Astrocyte (in vitro differentiated cells and primary cell): Measurements from ENCODE around the gene ITFG1. TPM values are rescaled to one million over a fixed set of nuclear protein-coding genes. Genes with fewer than 3 reads are reported as not detected.

Experiments
- DNase-seq: peaks from one replicate; pipeline ENCODE4 v3.0.0-alpha.2; 2010; ENCODE audit warnings: low read depth
- FAIRE-seq: peaks from 2 replicates; lab custom pipeline; 2011; peaks lifted over from hg19 to GRCh38; lab: Jason Lieb, UNC
- H2AFZ ChIP-seq: 2 replicates; pipeline ENCODE4 v1.6.0; 2012; ENCODE audit warnings: low read depth, low read length, inconsistent platforms
- H3K27ac ChIP-seq: 2 replicates; pipeline ENCODE4 v1.5.1; 2011; ENCODE audit warnings: low read depth, low read length, inconsistent platforms
- H3K27me3 ChIP-seq: 2 replicates; pipeline ENCODE4 v1.6.0; 2011; ENCODE audit warnings: low read length, inconsistent platforms; ENCODE audit not compliant: insufficient read depth
- H3K36me3 ChIP-seq: 2 replicates; pipeline ENCODE4 v1.5.1; 2011; ENCODE audit warnings: low read length, inconsistent platforms; ENCODE audit not compliant: insufficient read depth
- H3K4me1 ChIP-seq: 2 replicates; pipeline ENCODE4 v1.5.1; 2011; ENCODE audit warnings: low read length, inconsistent platforms; ENCODE audit not compliant: insufficient read depth
- H3K4me2 ChIP-seq: 2 replicates; pipeline ENCODE4 v1.6.0; 2012; ENCODE audit warnings: low read length, inconsistent platforms
- H3K4me3 ChIP-seq: 2 replicates; pipeline ENCODE4 v1.5.1; 2011; ENCODE audit warnings: low read depth, mild to moderate bottlenecking, low read length, inconsistent platforms; ENCODE audit not compliant: insufficient read depth
- H3K79me2 ChIP-seq: 2 replicates; pipeline ENCODE4 v1.6.0; 2012; ENCODE audit warnings: mild to moderate bottlenecking, low read length, inconsistent platforms; ENCODE audit not compliant: insufficient read depth
- H3K9ac ChIP-seq: 2 replicates; pipeline ENCODE4 v1.6.0; 2012; ENCODE audit warnings: mild to moderate bottlenecking, low read length, inconsistent platforms
- H3K9me3 ChIP-seq: 2 replicates; pipeline ENCODE4 v1.5.1; 2012; ENCODE audit warnings: low read depth, mild to moderate bottlenecking, low read length, inconsistent platforms; ENCODE audit not compliant: insufficient read depth
- H4K20me1 ChIP-seq: 2 replicates; pipeline ENCODE4 v1.6.0; 2012; ENCODE audit warnings: low read length, inconsistent platforms; ENCODE audit not compliant: insufficient read depth
- H3K27ac Mint-ChIP-seq: one replicate; pipeline ENCODE4 v1.8.0; 2021; ENCODE audit warnings: mild to moderate bottlenecking, mixed read lengths; ENCODE audit not compliant: unreplicated experiment
- H3K27me3 Mint-ChIP-seq: one replicate; pipeline ENCODE4 v1.8.0; 2021; ENCODE audit warnings: low read depth, mixed read lengths; ENCODE audit not compliant: unreplicated experiment
- H3K36me3 Mint-ChIP-seq: one replicate; pipeline ENCODE4 v1.8.0; 2021; ENCODE audit warnings: low read depth, mixed read lengths; ENCODE audit not compliant: unreplicated experiment
- H3K4me1 Mint-ChIP-seq: one replicate; pipeline ENCODE4 v1.8.0; 2021; ENCODE audit warnings: low read depth, mixed read lengths; ENCODE audit not compliant: unreplicated experiment
- H3K4me3 Mint-ChIP-seq: one replicate; pipeline ENCODE4 v1.8.0; 2021; ENCODE audit warnings: mild to moderate bottlenecking, moderate library complexity, mixed read lengths; ENCODE audit not compliant: unreplicated experiment
- H3K9me3 Mint-ChIP-seq: one replicate; pipeline ENCODE4 v1.8.0; 2021; ENCODE audit warnings: mild to moderate bottlenecking, mixed read lengths; ENCODE audit not compliant: unreplicated experiment
- CTCF ChIP-seq: IDR thresholded peaks from 2 replicates; pipeline ENCODE4 v1.5.1; 2011; ENCODE audit warnings: low read depth, mild to moderate bottlenecking, inconsistent platforms, low read length, moderate library complexity; ENCODE audit not compliant: insufficient read depth
- EZH2 ChIP-seq: IDR thresholded peaks from 2 replicates; pipeline ENCODE4 v1.6.1; 2012; ENCODE audit warnings: mild to moderate bottlenecking, low read length, inconsistent platforms; ENCODE audit not compliant: insufficient read depth
- total RNA-seq: library from RNA; stranded (reverse); gene quantifications from 2 replicates; pipeline ENCODE4 v1.2.1, GENCODE V29; 2021

The ITFG1 gene
- total RNA-seq, 1 donor from 2014 or later, result 52.7 TPM

- H3K4me1 Mint-ChIP-seq, result no peaks in the 10 kb centered on the region
- H3K27ac Mint-ChIP-seq, result no peak overlapping the region
- H3K4me3 Mint-ChIP-seq, result no peak overlapping the region
- FAIRE-seq (no peak), DNase-seq (no peak)
- no peak overlapping the region for H3K9ac ChIP-seq
- H3K4me2 ChIP-seq, result no peak overlapping the region
- peaks cover 2% of the 10 kb centered on the region for H3K36me3 Mint-ChIP-seq
- no peak overlapping the region for H2AFZ ChIP-seq
- H3K9me3 Mint-ChIP-seq, result no peaks in the 10 kb centered on the region
- TF ChIP-seq EZH2, result no peak
- TF ChIP-seq CTCF, result no peak
- H3K27me3 Mint-ChIP-seq, result no peaks in the 10 kb centered on the region
- no peaks in the 10 kb centered on the region for H3K4me1 ChIP-seq
- H3K27ac ChIP-seq, result no peak overlapping the region
- no peaks in the 10 kb centered on the region for H4K20me1 ChIP-seq
- no peak overlapping the region for H3K4me3 ChIP-seq
- H3K36me3 ChIP-seq, result no peaks in the 10 kb centered on the region
- H3K9me3 ChIP-seq, result no peaks in the 10 kb centered on the region
- H3K27me3 ChIP-seq, result no peaks in the 10 kb centered on the region
- H3K79me2 ChIP-seq, result no peaks in the 10 kb centered on the region
Observed at GRCh38 chr16:47241061-47241460, 219.8 kb downstream of the ITFG1 start.

GRCh38 chr16:47236716-47237115 is 224.1 kb downstream of the ITFG1 start:
- no peak overlapping the region for H3K4me3 ChIP-seq
- H3K27ac Mint-ChIP-seq, result no peak overlapping the region
- no peak overlapping the region for H3K27ac ChIP-seq
- no peak overlapping the region for H2AFZ ChIP-seq
- H3K4me3 Mint-ChIP-seq, result no peak overlapping the region
- no peak for DNase-seq
- no peaks in the 10 kb centered on the region for H3K4me1 ChIP-seq
- no peaks in the 10 kb centered on the region for H3K9me3 Mint-ChIP-seq
- no peaks in the 10 kb centered on the region for H3K27me3 Mint-ChIP-seq
- no peaks in the 10 kb centered on the region for H3K4me1 Mint-ChIP-seq
- H3K9me3 ChIP-seq, result no peaks in the 10 kb centered on the region
- peaks cover 4% of the 10 kb centered on the region for H3K36me3 Mint-ChIP-seq
- no peaks in the 10 kb centered on the region for H4K20me1 ChIP-seq
- H3K27me3 ChIP-seq, result no peaks in the 10 kb centered on the region
- no peak overlapping the region for H3K4me2 ChIP-seq
- FAIRE-seq, result no peak
- H3K79me2 ChIP-seq, result no peaks in the 10 kb centered on the region
- H3K36me3 ChIP-seq, result no peaks in the 10 kb centered on the region
- no peak overlapping the region for H3K9ac ChIP-seq
- no peak for TF ChIP-seq CTCF
- no peak for TF ChIP-seq EZH2

GRCh38 chr16:47230296-47230695 is 230.6 kb downstream of the ITFG1 start:
- FAIRE-seq, result no peak

More at GRCh38 chr16:47230296-47230695, 230.6 kb downstream of the ITFG1 start:
- no peak overlapping the region for H2AFZ ChIP-seq
- DNase-seq, result no peak
- H4K20me1 ChIP-seq, result no peaks in the 10 kb centered on the region
- no peak overlapping the region for H3K4me3 ChIP-seq
- no peak for TF ChIP-seq CTCF
- TF ChIP-seq EZH2, result no peak
- no peak overlapping the region for H3K9ac ChIP-seq
- H3K4me1 ChIP-seq, result no peaks in the 10 kb centered on the region
- no peaks in the 10 kb centered on the region for H3K27me3 Mint-ChIP-seq
- no peak overlapping the region for H3K27ac ChIP-seq
- H3K36me3 Mint-ChIP-seq, result peaks cover 7% of the 10 kb centered on the region
- no peak overlapping the region for H3K4me2 ChIP-seq
- H3K79me2 ChIP-seq, result no peaks in the 10 kb centered on the region
- H3K9me3 Mint-ChIP-seq, result no peaks in the 10 kb centered on the region
- H3K36me3 ChIP-seq, result no peaks in the 10 kb centered on the region
- no peaks in the 10 kb centered on the region for H3K4me1 Mint-ChIP-seq
- H3K27me3 ChIP-seq, result no peaks in the 10 kb centered on the region
- H3K4me3 Mint-ChIP-seq, result no peak overlapping the region
- H3K9me3 ChIP-seq, result no peaks in the 10 kb centered on the region
- no peak overlapping the region for H3K27ac Mint-ChIP-seq
